Hepatocyte (in vitro differentiated cells): ENCODE measurements around the gene UBE2E2. TPM values are rescaled to one million over a fixed set of nuclear protein-coding genes. Genes with fewer than 3 reads are reported as not detected.

Experiments used
- DNase-seq: peaks from one replicate; pipeline ENCODE4 v3.0.0-alpha.2; 2016; ENCODE audit warnings: low spot score
- H2AFZ ChIP-seq: fragments of 200-600 bp; sonication (generic); 2 replicates; pipeline ENCODE4 v1.6.0; 2016; ENCODE audit warnings: antibody characterized with exemption, mild to moderate bottlenecking
- H3K27ac ChIP-seq: fragments of 200-600 bp; sonication (generic); 2 replicates; pipeline ENCODE4 v1.5.1; 2016; ENCODE audit warnings: mild to moderate bottlenecking
- H3K27me3 ChIP-seq: fragments of 200-600 bp; sonication (generic); 2 replicates; pipeline ENCODE4 v1.6.1; 2016
- H3K36me3 ChIP-seq: fragments of 200-600 bp; sonication (generic); replicated peaks from 2 replicates; pipeline ENCODE4 v1.5.1; 2016; ENCODE audit warnings: low read depth; ENCODE audit not compliant: insufficient read depth
- H3K4me1 ChIP-seq: fragments of 200-600 bp; sonication (generic); 2 replicates; pipeline ENCODE4 v1.5.1; 2016; ENCODE audit warnings: mild to moderate bottlenecking, moderate library complexity; ENCODE audit not compliant: insufficient read depth
- H3K4me2 ChIP-seq: fragments of 200-600 bp; sonication (generic); 2 replicates; pipeline ENCODE4 v1.6.0; 2016
- H3K4me3 ChIP-seq: fragments of 200-600 bp; sonication (generic); 2 replicates; pipeline ENCODE4 v1.5.1; 2016; ENCODE audit warnings: mild to moderate bottlenecking
- H3K79me2 ChIP-seq: fragments of 200-600 bp; sonication (generic); 2 replicates; pipeline ENCODE4 v1.6.0; 2017; ENCODE audit warnings: mild to moderate bottlenecking
- H3K9me2 ChIP-seq: fragments of 200-600 bp; sonication (generic); replicated peaks from 2 replicates; pipeline ENCODE4 v1.6.0; 2017; ENCODE audit warnings: mild to moderate bottlenecking; ENCODE audit not compliant: insufficient read depth
- H3K9me3 ChIP-seq: fragments of 200-600 bp; sonication (generic); 2 replicates; pipeline ENCODE4 v1.5.1; 2016; ENCODE audit warnings: low read depth, mild to moderate bottlenecking
- H4K20me1 ChIP-seq: fragments of 200-600 bp; sonication (generic); 2 replicates; pipeline ENCODE4 v1.6.0; 2016; ENCODE audit warnings: mild to moderate bottlenecking; ENCODE audit not compliant: insufficient read depth, poor library complexity, severe bottlenecking
- CTCF ChIP-seq: fragments of 200-600 bp; sonication (generic); IDR thresholded peaks from 2 replicates; pipeline ENCODE4 v1.5.1; 2016; ENCODE audit warnings: antibody characterized with exemption, mild to moderate bottlenecking; ENCODE audit not compliant: poor library complexity
- EZH2 ChIP-seq: fragments of 200-600 bp; sonication (generic); IDR thresholded peaks from 2 replicates; pipeline ENCODE4 v1.6.1; 2016; ENCODE audit warnings: antibody characterized with exemption, mild to moderate bottlenecking, borderline replicate concordance
- EZH2phosphoT487 ChIP-seq: fragments of 200-600 bp; sonication (generic); IDR thresholded peaks from one replicate; pipeline ENCODE4 v1.6.1; 2018; ENCODE audit warnings: antibody characterized with exemption, mild to moderate bottlenecking, low read depth, moderate library complexity; ENCODE audit not compliant: unreplicated experiment, severe bottlenecking
- WGBS: methylation state at CpG from one replicate; pipeline ENCODE4 v1.1.6; 2016; ENCODE audit warnings: low lambda C conversion rate; ENCODE audit errors: missing lambda C conversion rate; 5-methylcytosine and 5-hydroxymethylcytosine counted together
- polyA plus RNA-seq: library from polyadenylated mRNA; unstranded; fragments of >200 nt; fragmentation: Nextera tagmentation; extraction: Ambion mirVana; gene quantifications from 2 replicates; pipeline ENCODE4 v1.2.1, GENCODE V29; 2016
- total RNA-seq: library from RNA; depleted of rRNA; stranded (reverse); fragments of >200 nt; gene quantifications from 2 replicates; pipeline ENCODE4 v1.2.3, GENCODE V29; 2014

UBE2E2 gene
- total and polyA plus RNA-seq, 2 experiments from 2014 or later: 51.1 to 90.6 TPM

GRCh38 chr3:23440416-23441294 is 237.5 kb downstream of the UBE2E2 start:
- no peaks in the 10 kb centered on the region for H4K20me1 ChIP-seq
- WGBS: 84% methylated on average over 12 of the region's 12 CpGs
- H3K4me2 ChIP-seq: no peak overlapping the region
- peaks cover 11% of the 10 kb centered on the region for H3K79me2 ChIP-seq
- H3K4me3 ChIP-seq: no peak overlapping the region
- DNase-seq: no peak
- H3K4me1 ChIP-seq: no peaks in the 10 kb centered on the region
- H3K27me3 ChIP-seq: no peaks in the 10 kb centered on the region
- H3K9me3 ChIP-seq: no peaks in the 10 kb centered on the region
- H3K9me2 ChIP-seq: no peaks in the 10 kb centered on the region
- no peak for TF ChIP-seq EZH2phosphoT487
- no peak overlapping the region for H2AFZ ChIP-seq
- H3K36me3 ChIP-seq: no peaks in the 10 kb centered on the region
- H3K27ac ChIP-seq: no peak overlapping the region

- Histone ChIP-seq H3K27me3 (no peaks in the 10 kb centered on the region), H3K4me1 (no peaks in the 10 kb centered on the region), H3K27ac (no peak overlapping the region), H3K9me2 (no peaks in the 10 kb centered on the region), H3K4me3 (no peak overlapping the region), H3K36me3 (no peaks in the 10 kb centered on the region), H3K4me2 (no peak overlapping the region), H4K20me1 (no peaks in the 10 kb centered on the region), H3K79me2 (peaks cover 8% of the 10 kb centered on the region), H3K9me3 (no peaks in the 10 kb centered on the region), H2AFZ (no peak overlapping the region)
- DNase-seq: peak; percentile 8
- WGBS: 54% methylated on average over 4 of the region's 4 CpGs
- no peak for TF ChIP-seq EZH2
- TF ChIP-seq CTCF: no peak
- TF ChIP-seq EZH2phosphoT487: no peak
These were observed 239.7 kb downstream of the UBE2E2 start for GRCh38 chr3:23442598-23443383.

GRCh38 chr3:23444386-23444785 is 241.3 kb downstream of the UBE2E2 start:
- WGBS: 93% methylated on average over 1 of the region's 1 CpG
- TF ChIP-seq EZH2phosphoT487 (no peak), CTCF (no peak), EZH2 (no peak)
- H4K20me1 ChIP-seq: no peaks in the 10 kb centered on the region

GRCh38 chr3:23446301-23446700 is 243.2 kb downstream of the UBE2E2 start:
- no peak overlapping the region for H3K27ac ChIP-seq
- no peaks in the 10 kb centered on the region for H4K20me1 ChIP-seq
- H3K4me2 ChIP-seq: no peak overlapping the region
- H3K9me3 ChIP-seq: peaks cover 3% of the 10 kb centered on the region
- H2AFZ ChIP-seq: no peak overlapping the region
- no peak overlapping the region for H3K4me3 ChIP-seq
- peaks cover 21% of the 10 kb centered on the region for H3K79me2 ChIP-seq
- no peak for DNase-seq
- no peaks in the 10 kb centered on the region for H3K36me3 ChIP-seq
- TF ChIP-seq EZH2phosphoT487 (no peak), CTCF (no peak), EZH2 (no peak)
- WGBS: 74% methylated on average over 3 of the region's 3 CpGs
- H3K9me2 ChIP-seq: no peaks in the 10 kb centered on the region
- H3K27me3 ChIP-seq: no peaks in the 10 kb centered on the region
- no peaks in the 10 kb centered on the region for H3K4me1 ChIP-seq

More at GRCh38 chr3:23444386-23444785, 241.3 kb downstream of the UBE2E2 start:
- no peaks in the 10 kb centered on the region for H3K4me1 ChIP-seq
- DNase-seq: no peak
- H3K27me3 ChIP-seq: no peaks in the 10 kb centered on the region
- no peak overlapping the region for H3K4me3 ChIP-seq
- no peak overlapping the region for H3K27ac ChIP-seq
- no peaks in the 10 kb centered on the region for H3K9me2 ChIP-seq
- no peak overlapping the region for H2AFZ ChIP-seq
- peaks cover 8% of the 10 kb centered on the region for H3K79me2 ChIP-seq
- H3K36me3 ChIP-seq: no peaks in the 10 kb centered on the region
- H3K4me2 ChIP-seq: no peak overlapping the region
- peaks cover 3% of the 10 kb centered on the region for H3K9me3 ChIP-seq
